GM18511 (cell line): ENCODE data around the gene LSM2.
"Not testable (repeated sequence)": the region's sequence is repeated elsewhere in the genome, so short reads cannot be mapped to it uniquely, and the experiment has no call there.

Experiments used
- ATAC-seq: cut with Tn5 transposase; IDR thresholded peaks from one replicate; pipeline ENCODE4 v1.9.1; 2021; ENCODE audit warnings: mild to moderate bottlenecking, moderate library complexity; ENCODE audit not compliant: unreplicated experiment

The LSM2 gene

GRCh38 chr6:31799781-31800180, 7.0 kb downstream of the LSM2 start:
- ATAC-seq, result no peak

- ATAC-seq, result no peak
These were observed 9.2 kb downstream of the LSM2 start for GRCh38 chr6:31797588-31797987.

- no peak for ATAC-seq
These were observed 9.8 kb downstream of the LSM2 start for GRCh38 chr6:31796993-31797385.

GRCh38 chr6:31795616-31796298, 11.0 kb downstream of the LSM2 start, which contains the start of gene VARS1:
Gene VARS1 (minus strand): TSS chr6:31795752. CDS start chr6:31795217, 535 bp downstream.
- peak; percentile 78 for ATAC-seq

- peak; percentile 8 for ATAC-seq
These were observed 11.7 kb downstream of the LSM2 start for GRCh38 chr6:31794866-31795615.

- no peak for ATAC-seq
These were observed 12.4 kb downstream of the LSM2 start for GRCh38 chr6:31794294-31794865.

GRCh38 chr6:31793927-31794245, 12.9 kb downstream of the LSM2 start:
- ATAC-seq, result not testable (repeated sequence)

- ATAC-seq, result no peak
These were observed 14.0 kb downstream of the LSM2 start for GRCh38 chr6:31792761-31793171.

GRCh38 chr6:31792090-31792374, 14.7 kb downstream of the LSM2 start:
- ATAC-seq, result no peak

GRCh38 chr6:31791324-31792089, 15.3 kb downstream of the LSM2 start:
- no peak for ATAC-seq

GRCh38 chr6:31785475-31785874, 21.3 kb downstream of the LSM2 start:
- no peak for ATAC-seq

- no peak for ATAC-seq
These were observed 22.5 kb downstream of the LSM2 start for GRCh38 chr6:31784098-31784925.

GRCh38 chr6:31782126-31782855, 24.5 kb downstream of the LSM2 start:
- no peak for ATAC-seq

GRCh38 chr6:31781244-31782125, 25.3 kb downstream of the LSM2 start:
- no peak for ATAC-seq

- no peak for ATAC-seq
These were observed 26.1 kb downstream of the LSM2 start for GRCh38 chr6:31780507-31781243.

- no peak for ATAC-seq
These were observed 26.9 kb downstream of the LSM2 start for GRCh38 chr6:31779908-31780307.

GRCh38 chr6:31778999-31779885, 27.5 kb downstream of the LSM2 start:
- no peak for ATAC-seq
